Liver (tissue), 9 donors: ENCODE results near the gene TSSC4. TPM values are rescaled to one million over a fixed set of nuclear protein-coding genes. Genes with fewer than 3 reads are reported as not detected.

Experiments used
- DNase-seq: peaks from one replicate; pipeline ENCODE4 v3.0.0-alpha.2; 2017; ENCODE audit warnings: low spot score
- H3K27ac ChIP-seq, 2 donors: one replicate each; pipeline ENCODE4 v1.7.0; 2013; ENCODE audit warnings: inconsistent platforms in 2 of 2, low read length in 2 of 2, control low read depth in 1 of 2, low read depth in 1 of 2, mild to moderate bottlenecking in 1 of 2
- H3K27me3 ChIP-seq, 4 donors: one replicate each; pipeline versions ENCODE4 v1.6.1 to v1.7.0; 2013; ENCODE audit warnings: low read length in 3 of 4, inconsistent platforms in 1 of 4, mild to moderate bottlenecking in 1 of 4, moderate library complexity in 1 of 4; ENCODE audit not compliant: control insufficient read depth in 4 of 4, insufficient read depth in 4 of 4
- H3K36me3 ChIP-seq, 4 donors: one replicate each; pipeline versions ENCODE4 v1.6.1 to v1.7.0; 2013; ENCODE audit warnings: low read length in 3 of 4, mild to moderate bottlenecking in 3 of 4, low read depth in 1 of 4, moderate library complexity in 1 of 4; ENCODE audit not compliant: control insufficient read depth in 4 of 4, insufficient read depth in 3 of 4
- H3K4me1 ChIP-seq, 4 donors: one replicate each; pipeline versions ENCODE4 v1.6.1 to v1.7.0; 2013; ENCODE audit warnings: low read length in 3 of 4, mild to moderate bottlenecking in 3 of 4, moderate library complexity in 1 of 4; ENCODE audit not compliant: control insufficient read depth in 4 of 4, insufficient read depth in 4 of 4
- H3K4me3 ChIP-seq, 3 donors: one replicate each; pipeline versions ENCODE4 v1.6.1 to v1.7.0; 2013; ENCODE audit warnings: low read length in 3 of 3, control low read depth in 1 of 3, low read depth in 1 of 3, mild to moderate bottlenecking in 1 of 3
- H3K9ac ChIP-seq, 2 donors: one replicate each; pipeline ENCODE4 v1.7.0; 2013; ENCODE audit warnings: low read length in 2 of 2, mild to moderate bottlenecking in 2 of 2, moderate library complexity in 2 of 2, control low read depth in 1 of 2, low read depth in 1 of 2
- H3K9me3 ChIP-seq, 4 donors: one replicate each; pipeline versions ENCODE4 v1.6.1 to v1.7.0; 2013; ENCODE audit warnings: low read length in 3 of 4; ENCODE audit not compliant: control insufficient read depth in 4 of 4
- FOXA1 ChIP-seq: IDR thresholded peaks from 2 replicates; pipeline ENCODE4 v1.6.1; 2016; ENCODE audit warnings: antibody characterized with exemption
- FOXA2 ChIP-seq: IDR thresholded peaks from 2 replicates; pipeline ENCODE4 v1.6.1; 2016; ENCODE audit warnings: antibody characterized with exemption
- GABPA ChIP-seq, 2 donors: IDR thresholded peaks in 1 of 2; conservative IDR thresholded peaks in 1 of 2; 2 replicates each; pipeline ENCODE4 v1.6.1; 2016; ENCODE audit warnings: antibody characterized with exemption in 2 of 2, mild to moderate bottlenecking in 1 of 2, moderate library complexity in 1 of 2
- HNF4A ChIP-seq, 2 donors: conservative IDR thresholded peaks; 2 replicates each; pipeline ENCODE4 v1.6.1; 2016; ENCODE audit warnings: antibody characterized with exemption in 2 of 2, mild to moderate bottlenecking in 2 of 2
- HNF4G ChIP-seq: IDR thresholded peaks from 2 replicates; pipeline ENCODE4 v1.6.1; 2016; ENCODE audit warnings: antibody characterized with exemption
- NR2F2 ChIP-seq: IDR thresholded peaks from 2 replicates; pipeline ENCODE4 v1.6.1; 2016; ENCODE audit warnings: antibody characterized with exemption
- RXRA ChIP-seq, 2 donors: IDR thresholded peaks; 2 replicates each; pipeline ENCODE4 v1.6.1; 2017 to 2018; ENCODE audit warnings: antibody characterized with exemption in 2 of 2, mild to moderate bottlenecking in 1 of 2
- SP1 ChIP-seq: IDR thresholded peaks from 2 replicates; pipeline ENCODE4 v1.6.1; 2018; ENCODE audit warnings: antibody characterized with exemption, mild to moderate bottlenecking
- WGBS: extraction: QIAGEN DNeasy Blood & Tissue Kit; methylation state at CpG from one replicate; pipeline ENCODE4 v1.1.7; 2013; 5-methylcytosine and 5-hydroxymethylcytosine counted together
- polyA plus RNA-seq, 2 donors: library from polyadenylated mRNA; stranded (reverse) in 1 of 2; unstranded in 1 of 2; fragments of 200-250 nt in 1 of 2; fragments of >200 nt in 1 of 2; fragmentation: Nextera tagmentation in 1 of 2; extraction: Ambion mirVana in 1 of 2; gene quantifications; one replicate each; pipeline versions ENCODE4 v1.2.1 to v1.2.3, GENCODE V29; 2013 to 2015
- total RNA-seq, 2 donors: library from RNA; depleted of rRNA; stranded (reverse); fragments of >200 nt; gene quantifications; one replicate each; pipeline ENCODE4 v1.2.3, GENCODE V29; 2014
- TF ChIP-seq, protein P1 (sequence below): IDR thresholded peaks from 2 replicates; pipeline ENCODE4 v1.6.1; 2016; ENCODE audit warnings: antibody characterized with exemption
- TF ChIP-seq, protein P2 (sequence below): IDR thresholded peaks from 2 replicates; pipeline ENCODE4 v1.6.1; 2016; ENCODE audit warnings: antibody characterized with exemption
- TF ChIP-seq, protein P3 (sequence below): IDR thresholded peaks from 2 replicates; pipeline ENCODE4 v1.6.1; 2016; ENCODE audit warnings: antibody characterized with exemption
- donor health status: healthy.
- donor health status: healthy.
- donor health status: healthy.
- donor health status: healthy.
- donor health status: healthy.

The TSSC4 gene
- total and polyA plus RNA-seq, 4 donors: 15.8 to 19.1 (median 17.6) TPM

DNA sequence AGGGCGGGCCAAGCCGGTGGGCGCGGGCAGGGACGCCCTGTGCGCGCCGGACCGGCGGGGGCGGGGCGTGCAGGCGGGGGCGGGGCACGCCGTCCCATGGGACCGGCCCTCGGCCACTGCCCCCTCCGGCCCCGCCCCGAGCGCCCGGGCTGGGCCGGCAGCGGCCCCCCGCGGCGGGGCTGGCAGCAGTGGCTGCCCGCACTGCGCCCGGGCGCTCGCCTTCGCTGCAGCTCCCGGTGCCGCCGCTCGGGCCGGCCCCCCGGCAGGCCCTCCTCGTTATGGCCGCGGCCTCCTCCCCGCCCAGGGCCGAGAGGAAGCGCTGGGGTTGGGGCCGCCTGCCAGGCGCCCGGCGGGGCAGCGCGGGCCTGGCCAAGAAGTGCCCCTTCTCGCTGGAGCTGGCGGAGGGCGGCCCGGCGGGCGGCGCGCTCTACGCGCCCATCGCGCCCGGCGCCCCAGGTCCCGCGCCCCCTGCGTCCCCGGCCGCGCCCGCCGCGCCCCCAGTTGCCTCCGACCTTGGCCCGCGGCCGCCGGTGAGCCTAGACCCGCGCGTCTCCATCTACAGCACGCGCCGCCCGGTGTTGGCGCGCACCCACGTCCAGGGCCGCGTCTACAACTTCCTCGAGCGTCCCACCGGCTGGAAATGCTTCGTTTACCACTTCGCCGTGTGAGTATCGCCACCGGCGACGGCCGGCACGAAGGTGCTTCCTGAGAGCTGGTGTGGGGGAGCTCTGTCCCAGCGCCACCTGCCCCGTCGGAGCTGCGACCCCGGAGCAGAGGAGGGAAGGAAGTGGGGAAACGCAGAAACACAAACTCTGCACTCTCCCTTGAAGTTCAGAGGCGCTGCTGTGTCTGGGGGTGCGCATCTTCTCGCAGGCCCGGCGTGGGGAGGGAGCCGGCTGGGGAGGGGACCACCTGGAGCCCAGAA lies 44.5 kb downstream of the TSSC4 start, which contains the start of gene KCNQ1:
Gene KCNQ1 (plus strand): TSS at position 188 of the 925 bp plus-strand sequence. CDS start 91 bp downstream, at position 279.
- Histone ChIP-seq H3K27ac (no peak within 1 kb of the TSS), H3K4me1 (peaks cover 0 to 13% (median 1%) of the 10 kb centered on the region in 4 donors)

DNA sequence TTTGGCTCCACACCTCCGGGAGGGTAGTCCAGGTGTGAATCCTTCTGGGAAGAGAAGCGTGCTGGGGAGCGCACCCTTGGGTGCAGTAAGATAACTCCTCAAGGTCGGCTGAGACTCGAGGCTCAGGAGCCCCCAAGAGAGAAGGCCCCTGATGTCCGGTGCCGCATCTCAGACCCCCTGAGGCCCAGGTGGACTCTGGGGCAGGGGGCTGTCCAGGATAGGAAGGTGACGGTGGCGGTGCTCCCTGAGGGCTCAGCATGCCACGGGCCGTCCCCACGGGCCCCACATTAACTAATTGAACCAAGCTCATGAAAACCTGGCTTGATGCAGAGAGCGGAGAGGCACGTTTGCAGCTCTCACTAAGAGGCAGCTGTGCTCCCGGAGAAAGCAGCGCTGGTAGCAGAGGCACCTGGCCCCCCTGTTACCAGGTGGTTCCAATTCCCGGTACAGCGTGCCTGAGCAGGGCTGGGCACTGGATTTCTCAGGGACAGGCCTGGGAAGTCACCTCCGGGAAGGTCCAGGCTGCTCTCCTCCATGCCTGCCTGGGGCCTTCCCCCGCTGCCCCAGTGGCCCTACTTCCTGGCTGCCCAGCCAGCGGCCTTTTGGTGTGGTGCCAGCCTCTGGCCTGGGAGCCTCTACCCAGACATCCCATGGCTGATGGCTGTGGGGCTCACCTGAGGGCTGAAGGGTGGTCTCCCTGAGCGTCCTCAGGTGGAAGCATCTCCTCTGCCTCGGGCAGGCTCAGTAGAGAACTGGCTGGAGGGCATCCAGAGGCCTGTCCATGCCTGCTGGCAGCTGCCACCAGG lies 45.4 kb downstream of the TSSC4 start:
- H3K4me1 ChIP-seq: peaks cover 0 to 13% (median 1%) of the 10 kb centered on the region in 4 donors
- no peaks in the 10 kb centered on the region for H3K36me3 ChIP-seq
- no peak for TF ChIP-seq FOXA1
- no peak for TF ChIP-seq HNF4G
- TF ChIP-seq SP1: no peak
- TF ChIP-seq, protein P1, sequence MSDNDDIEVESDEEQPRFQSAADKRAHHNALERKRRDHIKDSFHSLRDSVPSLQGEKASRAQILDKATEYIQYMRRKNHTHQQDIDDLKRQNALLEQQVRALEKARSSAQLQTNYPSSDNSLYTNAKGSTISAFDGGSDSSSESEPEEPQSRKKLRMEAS: no peak
- TF ChIP-seq, protein P2, sequence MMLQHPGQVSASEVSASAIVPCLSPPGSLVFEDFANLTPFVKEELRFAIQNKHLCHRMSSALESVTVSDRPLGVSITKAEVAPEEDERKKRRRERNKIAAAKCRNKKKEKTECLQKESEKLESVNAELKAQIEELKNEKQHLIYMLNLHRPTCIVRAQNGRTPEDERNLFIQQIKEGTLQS: no peak
- TF ChIP-seq GABPA (IDR thresholded peaks at IDR 0.05 in 1 of 2, conservative IDR thresholded peaks at IDR 0.05 in 1 of 2): no peak
- DNase-seq: no peak
- H3K9me3 ChIP-seq: no peaks in the 10 kb centered on the region
- H3K27ac ChIP-seq: no peak overlapping the region
- peaks cover 0 to 3% (median 0%) of the 10 kb centered on the region in 4 donors for H3K27me3 ChIP-seq
- no peak overlapping the region for H3K9ac ChIP-seq
- peak overlapping the region in 1 of 3 donors; percentile 54 for H3K4me3 ChIP-seq
- 46% methylated on average over 23 of the region's 23 CpGs for whole genome bisulfite sequencing

More for the DNA sequence above, 44.5 kb downstream of the TSSC4 start, which contains the start of gene KCNQ1:
- Histone ChIP-seq H3K9ac (no peak within 1 kb of the TSS), H3K36me3 (no peaks in the 10 kb centered on the region), H3K9me3 (no peaks in the 10 kb centered on the region), H3K4me3 (peak within 1 kb of the TSS in 1 of 3 donors; percentile 54), H3K27me3 (peaks cover 0 to 3% (median 1%) of the 10 kb centered on the region in 4 donors)
- no peak for TF ChIP-seq NR2F2
- TF ChIP-seq HNF4G: no peak
- no peak for TF ChIP-seq FOXA2
- TF ChIP-seq RXRA (IDR thresholded peaks at IDR 0.05): no peak
- TF ChIP-seq HNF4A (conservative IDR thresholded peaks at IDR 0.05): no peak
- TF ChIP-seq, protein P3, sequence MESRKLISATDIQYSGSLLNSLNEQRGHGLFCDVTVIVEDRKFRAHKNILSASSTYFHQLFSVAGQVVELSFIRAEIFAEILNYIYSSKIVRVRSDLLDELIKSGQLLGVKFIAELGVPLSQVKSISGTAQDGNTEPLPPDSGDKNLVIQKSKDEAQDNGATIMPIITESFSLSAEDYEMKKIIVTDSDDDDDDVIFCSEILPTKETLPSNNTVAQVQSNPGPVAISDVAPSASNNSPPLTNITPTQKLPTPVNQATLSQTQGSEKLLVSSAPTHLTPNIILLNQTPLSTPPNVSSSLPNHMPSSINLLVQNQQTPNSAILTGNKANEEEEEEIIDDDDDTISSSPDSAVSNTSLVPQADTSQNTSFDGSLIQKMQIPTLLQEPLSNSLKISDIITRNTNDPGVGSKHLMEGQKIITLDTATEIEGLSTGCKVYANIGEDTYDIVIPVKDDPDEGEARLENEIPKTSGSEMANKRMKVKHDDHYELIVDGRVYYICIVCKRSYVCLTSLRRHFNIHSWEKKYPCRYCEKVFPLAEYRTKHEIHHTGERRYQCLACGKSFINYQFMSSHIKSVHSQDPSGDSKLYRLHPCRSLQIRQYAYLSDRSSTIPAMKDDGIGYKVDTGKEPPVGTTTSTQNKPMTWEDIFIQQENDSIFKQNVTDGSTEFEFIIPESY: no peak
- no peak for TF ChIP-seq FOXA1
- TF ChIP-seq, protein P2: no peak
- no peak for TF ChIP-seq GABPA (IDR thresholded peaks at IDR 0.05 in 1 of 2, conservative IDR thresholded peaks at IDR 0.05 in 1 of 2)
- TF ChIP-seq, protein P1: no peak
- 4% methylated on average over 116 of the region's 116 CpGs for WGBS
- DNase-seq: no peak
